ENCODE results near the gene PHLDA1. TPM values are rescaled to one million over a fixed set of nuclear protein-coding genes. Genes with fewer than 3 reads are reported as not detected.

Gene PHLDA1
- total and polyA plus RNA-seq, 10 of the 15 experiments (the other 5 are each of a cell fraction or from before 2014, with no cell fraction given), result 0.66 to 14.2 (median 1.3) TPM

DNA sequence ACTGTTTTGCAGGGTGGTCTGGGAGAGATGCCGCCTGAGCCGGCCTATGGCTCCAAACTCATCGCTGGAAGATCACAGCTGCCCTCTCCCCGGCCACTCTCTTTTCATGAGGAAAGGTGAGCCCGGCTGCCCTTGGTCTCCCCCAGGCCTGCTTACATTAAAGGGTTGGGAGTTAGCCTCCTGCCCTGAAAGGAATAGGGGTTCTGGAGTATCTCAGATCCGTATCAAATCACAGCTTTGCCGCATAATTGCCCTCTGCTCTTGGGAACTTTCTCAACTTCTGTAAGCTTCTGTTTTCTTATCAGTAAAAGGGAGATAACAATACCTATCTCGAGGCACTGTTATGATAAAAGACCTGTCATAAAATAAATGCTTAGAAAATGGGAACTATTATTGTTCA lies 17.6 kb downstream of the PHLDA1 start:
- Histone ChIP-seq H3K9me3 (replicated peaks; ENCODE audit: control insufficient read depth, insufficient read depth, low read length) (no peaks in the 10 kb centered on the region), H3K9ac (ENCODE audit: control insufficient read depth, insufficient read depth, low read length) (no peak overlapping the region), H3K4me2 (ENCODE audit: control insufficient read depth, insufficient read depth) (no peak overlapping the region), H3K27me3 (replicated peaks in 1 of 2; ENCODE audit: control insufficient read depth in 2 of 2, insufficient read depth in 2 of 2, low read length in 1 of 2) (no peaks in the 10 kb centered on the region), H3K36me3 (ENCODE audit: control insufficient read depth in 2 of 2, insufficient read depth in 2 of 2, low read length in 1 of 2) (no peaks in the 10 kb centered on the region), H3K79me2 (ENCODE audit: control insufficient read depth, insufficient read depth, low read length) (no peaks in the 10 kb centered on the region), H3K27ac (ENCODE audit: control insufficient read depth, insufficient read depth) (no peak overlapping the region), H3K4me1 (ENCODE audit: control insufficient read depth, insufficient read depth, low read length) (no peaks in the 10 kb centered on the region), H4K20me1 (ENCODE audit: control insufficient read depth, insufficient read depth) (no peaks in the 10 kb centered on the region), H3K4me3 (no peak overlapping the region), H2AFZ (ENCODE audit: control insufficient read depth, low read depth, low read length) (no peak overlapping the region)
- intact Hi-C loops (cut with micrococcal nuclease; ENCODE audit: unreplicated experiment) (no loop called here), in situ Hi-C loops (cut with MboI) (no loop called here)
- ChIA-PET POLR2A (no interaction called here), SMC1A (ENCODE audit: uncharacterized antibody, unreplicated experiment) (interaction anchor here (1.1 to 2.0 kb wide), 3 partner anchors 11 to 373 kb away, joined by 3 to 7 read pairs (median 3); no protein-coding TSS in a partner anchor), RAD21 (ENCODE audit: unreplicated experiment) (no interaction called here), CTCF (no interaction called here)
- no peak for ATAC-seq
- no peak for DNase-seq (ENCODE audit: low read depth, low spot score)
- TF ChIP-seq MYB (IDR thresholded peaks at IDR 0.05; ENCODE audit: borderline replicate concordance, low read depth, low read length) (no peak), POLR2A (IDR thresholded peaks at IDR 0.05; ENCODE audit: low read depth, low read length) (no peak), EZH2 (IDR thresholded peaks at IDR 0.05; ENCODE audit: borderline replicate concordance, control insufficient read depth, low read depth, low read length) (no peak), SREBF1 (IDR thresholded peaks at IDR 0.05; ENCODE audit: low read length) (no peak), TARDBP (IDR thresholded peaks at IDR 0.05; ENCODE audit: borderline replicate concordance) (no peak), POLR2AphosphoS5 (IDR thresholded peaks at IDR 0.05; ENCODE audit: low read length) (no peak), RB1 (IDR thresholded peaks at IDR 0.05; ENCODE audit: borderline replicate concordance) (no peak), IRF4 (IDR thresholded peaks at IDR 0.05; ENCODE audit: low read depth, low read length) (no peak), SUZ12 (IDR thresholded peaks at IDR 0.05; ENCODE audit: unreplicated experiment) (no peak), NR2C1 (IDR thresholded peaks at IDR 0.05) (no peak), ATF7 (IDR thresholded peaks at IDR 0.05; ENCODE audit: low read depth) (no peak), RBBP5 (conservative IDR thresholded peaks at IDR 0.05) (no peak), IKZF1 (conservative IDR thresholded peaks at IDR 0.05) (no peak), SMAD5 (IDR thresholded peaks at IDR 0.05; ENCODE audit: low read depth) (no peak), ZNF24 (IDR thresholded peaks at IDR 0.05) (no peak), GABPA (IDR thresholded peaks at IDR 0.05; ENCODE audit: low read depth) (no peak)
- TF ChIP-seq, protein P1, sequence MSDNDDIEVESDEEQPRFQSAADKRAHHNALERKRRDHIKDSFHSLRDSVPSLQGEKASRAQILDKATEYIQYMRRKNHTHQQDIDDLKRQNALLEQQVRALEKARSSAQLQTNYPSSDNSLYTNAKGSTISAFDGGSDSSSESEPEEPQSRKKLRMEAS (IDR thresholded peaks at IDR 0.05; ENCODE audit: low read depth, low read length), result no peak
- 66% methylated on average over 8 of the region's 8 CpGs for WGBS (ENCODE audit: insufficient coverage, insufficient replicate concordance, low lambda C conversion rate, missing lambda C conversion rate)
- no peak for FAIRE-seq
- BruUV-seq (replicated peaks), result no TSS peak
